COLO829 (cell line): ENCODE data around the gene EXOC6B.

ENCODE experiments used
- DNase-seq: peaks from one replicate; pipeline ENCODE4 v3.0.0; 2012; ENCODE audit warnings: low spot score

The EXOC6B gene

GRCh38 chr2:72788756-72789155 lies 37.1 kb downstream of the EXOC6B start:
- DNase-seq, result no peak

DNA sequence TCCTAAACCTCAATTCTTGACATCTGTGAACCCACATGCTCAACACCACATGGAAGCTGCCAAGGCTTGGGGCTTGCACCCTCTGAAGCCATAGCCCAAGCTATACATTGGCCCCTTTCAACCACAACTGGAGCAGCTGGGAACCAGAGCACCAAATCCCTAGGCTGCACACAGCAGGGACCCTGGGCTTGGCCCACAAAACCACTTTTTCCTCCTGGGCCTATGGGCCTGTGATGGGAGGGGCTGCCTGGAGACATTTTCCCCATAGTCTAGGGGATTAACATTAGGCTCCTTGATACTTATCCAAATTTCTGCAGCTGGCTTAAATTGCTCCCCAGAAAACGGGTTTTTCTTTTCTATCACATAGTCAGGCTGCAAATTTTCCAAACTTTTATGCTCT lies 40.3 kb downstream of the EXOC6B start:
- no peak for DNase-seq

DNA sequence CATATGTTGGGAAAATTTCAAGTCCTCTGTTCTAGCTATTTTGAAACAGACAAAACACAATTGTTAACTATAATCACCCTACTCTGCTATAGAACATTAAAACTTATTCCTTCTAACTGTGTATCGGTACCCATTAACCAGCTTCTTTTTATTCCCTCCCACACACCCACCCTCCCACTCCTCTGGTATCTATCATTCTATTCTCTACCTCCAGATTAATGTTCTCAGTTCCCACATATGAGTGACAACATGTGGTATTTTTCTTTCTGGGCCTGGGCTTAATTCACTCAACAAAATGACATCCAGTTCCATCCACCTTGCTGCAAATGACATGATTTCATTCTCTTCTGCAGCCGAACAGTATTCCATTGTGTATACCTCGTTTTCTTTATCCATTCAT lies 43.3 kb downstream of the EXOC6B start:
- no peak for DNase-seq

DNA sequence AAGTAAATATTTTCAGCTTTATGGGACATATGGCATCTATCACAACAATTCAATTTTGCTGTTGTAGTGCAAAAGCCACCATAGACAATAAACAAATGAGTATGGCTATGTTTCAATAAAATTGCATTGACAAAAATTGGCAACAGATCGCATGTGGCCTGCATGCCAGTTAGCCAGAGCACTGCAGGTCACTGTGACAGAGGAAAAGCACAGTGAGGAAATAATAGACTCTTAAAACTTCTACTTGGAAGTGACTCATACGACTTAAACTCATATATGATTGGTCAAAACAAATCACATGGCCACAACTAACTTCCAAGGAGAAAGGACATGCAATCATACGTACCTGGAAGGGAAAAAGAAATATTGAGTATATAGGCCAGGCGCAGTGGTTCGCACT lies 44.4 kb downstream of the EXOC6B start:
- no peak for DNase-seq

GRCh38 chr2:72780477-72780876 lies 45.4 kb downstream of the EXOC6B start:
- no peak for DNase-seq

GRCh38 chr2:72779495-72779894 lies 46.3 kb downstream of the EXOC6B start:
- DNase-seq, result no peak

DNA sequence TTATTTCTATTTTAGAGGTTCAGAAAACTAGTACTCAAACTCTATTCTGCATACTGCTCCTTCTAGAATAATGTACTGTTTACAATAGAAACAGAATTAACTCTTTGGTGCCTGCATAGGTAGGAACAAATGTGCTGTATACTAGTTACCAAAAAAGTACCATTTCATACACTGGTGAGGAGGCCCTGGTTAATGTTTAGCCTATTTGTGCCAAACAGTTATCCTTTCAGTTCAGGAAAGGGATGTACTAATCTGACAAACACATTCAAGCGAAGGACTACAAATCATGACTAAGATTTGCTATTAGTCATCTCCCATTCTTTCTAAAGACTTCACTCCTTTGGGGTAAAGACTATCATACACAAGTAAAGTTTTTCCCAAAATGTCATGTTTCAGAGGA lies 47.4 kb downstream of the EXOC6B start:
- DNase-seq, result peak; percentile 35

DNA sequence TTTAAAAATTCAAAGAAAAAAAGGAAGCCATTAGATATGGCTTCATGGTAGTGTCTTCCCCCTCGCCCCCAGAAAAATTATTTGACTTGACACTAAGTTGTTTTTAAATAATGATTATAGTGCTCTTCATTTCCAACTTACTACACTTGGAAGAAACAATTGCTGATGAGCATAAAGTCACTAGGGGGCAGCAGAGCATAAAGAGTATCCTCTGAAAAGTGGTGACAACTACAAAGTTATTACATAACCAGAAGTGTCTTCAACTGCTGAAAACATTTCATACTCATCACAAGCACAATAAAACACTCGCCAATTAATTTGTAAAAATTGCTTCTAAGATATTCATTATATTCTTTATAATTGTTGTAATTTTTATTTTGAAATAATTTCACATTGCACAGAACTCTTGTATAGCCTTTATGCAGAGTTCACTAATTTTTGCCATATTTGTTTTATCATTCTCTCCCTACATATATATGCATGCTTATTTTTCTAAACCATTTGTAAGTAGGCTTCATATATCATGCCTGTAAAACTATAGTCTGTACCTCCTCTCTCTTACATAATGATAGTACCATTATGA lies 54.9 kb downstream of the EXOC6B start:
- DNase-seq, result peak; percentile 89

- no peak for DNase-seq
These were observed 59.7 kb downstream of the EXOC6B start for GRCh38 chr2:72765997-72766609.

GRCh38 chr2:72762276-72762675 lies 63.6 kb downstream of the EXOC6B start:
- DNase-seq, result no peak

DNA sequence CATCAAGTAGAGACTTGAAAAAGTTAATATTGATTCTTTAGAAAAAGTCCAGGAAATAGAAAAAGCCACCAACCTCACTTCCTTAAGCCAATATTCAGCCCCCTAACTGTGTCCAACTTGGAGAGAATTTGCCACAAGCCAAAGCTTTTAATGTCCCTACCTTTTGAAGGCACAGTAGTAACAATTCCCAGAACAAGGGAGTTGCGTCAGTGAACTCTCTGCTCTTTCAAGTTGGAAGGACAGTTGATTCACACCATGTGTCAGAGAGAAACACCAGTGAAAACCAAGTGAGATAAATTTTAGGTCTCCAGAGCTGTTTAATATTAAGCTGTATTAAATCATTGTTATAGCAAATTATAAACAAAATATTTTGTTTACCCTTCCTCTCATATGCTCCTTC lies 66.1 kb downstream of the EXOC6B start:
- no peak for DNase-seq

DNA sequence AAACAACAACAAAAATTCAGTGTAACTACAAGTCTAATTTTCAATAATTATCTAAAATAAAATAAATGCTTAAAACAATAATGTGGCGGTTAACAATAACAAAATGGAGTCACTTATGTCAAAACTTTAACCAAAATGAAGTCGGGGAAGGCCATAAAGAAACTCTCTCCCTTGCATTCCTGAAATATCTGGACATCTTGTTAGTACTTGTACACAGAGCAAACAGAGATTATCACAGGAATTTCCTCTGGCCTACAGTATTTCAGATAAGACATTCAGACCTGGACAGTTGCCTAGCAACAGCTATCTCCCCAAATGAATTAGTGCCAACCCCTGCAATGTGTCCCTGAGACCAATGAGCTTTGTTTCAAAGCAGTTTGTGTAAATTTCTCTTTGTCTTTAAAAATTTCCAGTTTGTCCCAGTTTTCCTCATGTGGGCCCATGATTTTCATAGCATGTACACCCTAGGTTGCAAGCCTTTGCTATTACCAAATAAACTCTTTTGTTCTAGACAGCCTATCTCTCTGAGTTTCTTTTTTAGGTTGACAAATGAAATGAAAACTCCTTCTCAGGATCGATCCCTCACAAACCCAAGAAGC lies 68.6 kb downstream of the EXOC6B start:
- DNase-seq, result no peak

DNA sequence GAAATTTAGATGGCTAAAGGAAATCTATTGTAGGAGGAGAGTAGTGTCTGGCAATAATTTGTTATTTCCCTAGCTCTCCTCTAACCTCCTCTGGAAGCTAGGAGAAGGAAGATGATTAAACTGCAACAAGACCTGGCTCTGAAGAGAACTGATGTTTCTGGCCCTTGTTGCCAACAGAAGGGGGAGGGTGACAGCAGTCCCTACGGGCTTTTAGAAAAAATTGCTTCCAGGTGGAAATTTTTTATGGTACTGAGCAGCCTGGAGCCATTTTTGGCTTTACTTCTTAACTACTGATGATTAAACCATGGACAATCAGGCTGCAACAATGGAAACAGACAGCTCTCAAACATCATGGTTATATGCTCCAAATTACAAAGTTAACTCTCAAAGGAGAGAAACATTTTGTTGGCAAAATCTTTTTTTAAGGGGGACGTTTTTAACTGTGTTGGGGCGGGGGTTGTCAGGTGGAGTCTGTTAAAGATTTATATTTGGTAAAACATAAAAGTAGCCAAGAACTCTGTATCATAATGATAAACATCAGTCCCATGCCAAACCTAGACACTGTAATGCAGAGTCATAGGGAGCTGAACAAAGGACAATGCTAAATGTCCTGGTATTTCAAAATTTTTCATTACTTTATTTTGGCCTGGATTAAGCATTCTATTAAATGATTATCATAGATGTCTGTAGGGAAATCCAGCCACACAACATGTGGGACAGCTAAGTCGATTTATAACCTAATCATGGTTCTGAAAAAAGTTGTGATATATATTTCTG lies 70.0 kb downstream of the EXOC6B start:
- no peak for DNase-seq

DNA sequence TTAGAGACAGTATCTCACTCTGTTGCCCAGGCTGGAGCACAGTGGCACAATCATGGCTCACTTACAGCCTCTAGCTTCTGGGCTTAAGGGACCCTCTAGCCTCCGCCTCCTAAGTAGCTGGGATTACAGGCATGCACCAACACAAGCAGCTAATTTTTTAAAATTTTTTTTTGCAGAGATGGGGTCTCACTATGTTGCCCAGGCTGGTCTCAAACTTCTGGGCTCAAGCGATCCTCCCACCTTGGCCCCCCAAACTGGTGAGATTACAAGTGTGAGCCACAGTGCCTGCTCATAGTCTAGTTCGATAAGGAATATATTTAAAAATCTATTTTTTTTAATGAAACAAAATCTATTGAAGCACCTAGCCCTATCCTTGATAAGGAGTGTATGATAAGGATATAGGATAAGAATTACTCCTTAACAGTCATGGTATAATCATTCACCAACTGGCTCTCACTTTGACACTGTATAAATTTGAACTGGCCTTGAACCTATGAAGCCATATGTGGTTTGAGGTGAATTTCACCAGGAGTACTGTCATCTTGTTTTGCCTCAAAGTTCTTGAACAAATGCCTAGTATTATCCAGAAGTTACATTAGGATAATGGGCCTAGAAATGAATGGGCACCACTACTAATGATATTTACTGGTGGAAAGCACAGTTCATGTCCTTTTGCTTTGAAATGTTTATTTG lies 71.1 kb downstream of the EXOC6B start:
- DNase-seq, result no peak

- no peak for DNase-seq
These were observed 74.7 kb downstream of the EXOC6B start for GRCh38 chr2:72750977-72751639.

GRCh38 chr2:72750466-72750865 lies 75.4 kb downstream of the EXOC6B start:
- no peak for DNase-seq

- DNase-seq, result no peak
These were observed 78.5 kb downstream of the EXOC6B start for GRCh38 chr2:72747344-72747743.

DNA sequence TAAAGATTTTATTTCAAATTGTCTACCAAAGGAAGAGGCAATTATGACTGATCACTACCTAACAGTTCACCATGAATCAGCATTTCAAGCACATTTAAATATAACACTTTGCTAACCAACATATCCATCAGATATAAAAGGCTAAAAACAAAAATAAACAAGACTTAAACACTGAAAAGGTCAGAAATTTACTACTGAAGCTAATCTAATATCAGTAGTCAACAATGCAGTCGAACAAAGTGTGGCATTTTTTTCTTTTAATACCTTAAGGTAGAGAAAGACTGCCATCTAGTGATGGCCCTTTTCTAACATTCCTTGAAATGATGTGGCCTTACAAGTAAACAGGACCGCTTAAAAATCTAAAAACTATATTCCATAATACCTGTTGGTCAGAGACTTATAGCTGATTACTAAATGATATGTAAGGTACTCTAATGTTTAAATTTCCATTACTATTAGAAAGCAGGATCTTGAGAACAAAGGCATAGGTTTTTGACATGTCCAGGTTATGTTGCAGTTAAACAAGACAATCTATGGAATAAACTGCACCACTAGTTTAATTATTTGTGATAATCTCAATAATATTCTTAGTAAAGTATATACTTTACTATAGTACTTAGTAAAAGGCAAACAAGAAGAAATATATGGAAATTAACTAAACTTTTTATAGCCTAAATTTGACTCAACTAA lies 80.0 kb downstream of the EXOC6B start:
- peak; percentile 28 for DNase-seq

- DNase-seq, result no peak
These were observed 81.8 kb downstream of the EXOC6B start for GRCh38 chr2:72744049-72744448.

DNA sequence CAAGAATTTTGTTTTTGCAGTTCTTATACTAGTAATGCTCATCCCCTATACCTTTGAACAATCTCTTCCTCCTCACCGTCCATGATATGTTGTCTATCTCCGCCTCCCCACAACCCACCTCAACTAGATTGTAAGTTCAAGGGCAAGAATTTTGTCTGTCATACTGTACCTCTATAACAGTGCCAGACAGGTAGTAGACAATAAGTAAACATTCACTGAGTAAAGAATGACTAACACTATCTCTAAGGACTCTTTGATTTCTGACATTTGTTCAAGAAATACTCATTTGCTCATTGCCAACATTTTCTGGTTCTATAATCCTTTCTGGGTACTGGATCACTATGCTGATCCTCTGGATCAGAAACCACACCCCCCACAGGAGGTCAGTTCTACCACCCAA lies 82.4 kb downstream of the EXOC6B start:
- DNase-seq, result no peak

DNA sequence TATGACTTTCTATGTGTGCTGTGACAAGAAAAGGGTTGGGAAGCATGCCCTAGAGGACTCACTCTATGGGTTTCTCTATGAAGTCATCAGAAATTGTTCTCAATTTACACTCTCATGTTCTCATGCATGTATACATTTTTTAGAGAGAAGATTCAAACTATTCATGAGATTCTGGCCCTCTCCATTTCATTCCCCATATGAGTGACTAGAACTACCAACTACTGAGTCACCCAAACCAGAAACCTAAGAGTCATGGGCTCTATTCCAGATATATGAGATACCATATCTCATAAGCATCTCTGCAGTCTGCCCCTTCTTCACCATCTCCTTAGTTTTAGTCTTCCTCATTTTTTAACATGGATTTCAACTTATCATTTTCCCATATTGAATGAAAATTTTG lies 87.7 kb downstream of the EXOC6B start:
- DNase-seq, result no peak
